GM18508 (cell line): ENCODE measurements around the gene CSF3.
"Not testable (repeated sequence)": the region's sequence is repeated elsewhere in the genome, so short reads cannot be mapped to it uniquely, and the experiment has no call there.

Experiments
- ATAC-seq: cut with Tn5 transposase; IDR thresholded peaks from one replicate; pipeline ENCODE4 v1.9.1; 2021; ENCODE audit warnings: moderate number of reproducible peaks; ENCODE audit not compliant: insufficient read depth, unreplicated experiment

Gene CSF3

GRCh38 chr17:39996800-39997199 is 18.4 kb upstream of the CSF3 start:
- ATAC-seq = no peak

- no peak for ATAC-seq
Measured at GRCh38 chr17:39997543-39997942, 17.7 kb upstream of the CSF3 start.

- no peak for ATAC-seq
Measured at GRCh38 chr17:39999067-39999466, 16.2 kb upstream of the CSF3 start.

GRCh38 chr17:40000161-40000560 is 15.1 kb upstream of the CSF3 start:
- ATAC-seq = no peak

- not testable (repeated sequence) for ATAC-seq
Measured at GRCh38 chr17:40001335-40001734, 13.9 kb upstream of the CSF3 start.

- no peak for ATAC-seq
Measured at GRCh38 chr17:40004072-40004471, 11.2 kb upstream of the CSF3 start.

GRCh38 chr17:40004712-40005111 is 10.5 kb upstream of the CSF3 start:
- no peak for ATAC-seq

- no peak for ATAC-seq
Measured at GRCh38 chr17:40005520-40005919, 9.7 kb upstream of the CSF3 start.

GRCh38 chr17:40010946-40011500 is 4.2 kb upstream of the CSF3 start:
- ATAC-seq = not testable (repeated sequence)

- ATAC-seq = not testable (repeated sequence)
Measured at GRCh38 chr17:40012017-40012647, 3.1 kb upstream of the CSF3 start.

- ATAC-seq = no peak
Measured at GRCh38 chr17:40014375-40014980, 762 bp upstream of the CSF3 start.

GRCh38 chr17:40015998-40016985 is 1.1 kb downstream of the CSF3 start:
- ATAC-seq = no peak

- no peak for ATAC-seq
Measured at GRCh38 chr17:40017422-40018080, 2.3 kb downstream of the CSF3 start.

- ATAC-seq = no peak
Measured at GRCh38 chr17:40018211-40019121, 3.2 kb downstream of the CSF3 start.

- no peak for ATAC-seq
Measured at GRCh38 chr17:40019140-40019991, 4.1 kb downstream of the CSF3 start.

GRCh38 chr17:40020146-40020545 is 4.9 kb downstream of the CSF3 start:
- ATAC-seq = no peak

- ATAC-seq = no peak
Measured at GRCh38 chr17:40021451-40021971, 6.3 kb downstream of the CSF3 start.

- ATAC-seq = no peak
Measured at GRCh38 chr17:40022497-40022896, 7.3 kb downstream of the CSF3 start.
